Keratinocyte (primary cell): Measurements from ENCODE around the gene SLC44A1. TPM values are rescaled to one million over a fixed set of nuclear protein-coding genes. Genes with fewer than 3 reads are reported as not detected.

ENCODE experiments used
- DNase-seq: peaks from one replicate; pipeline ENCODE4 v3.0.0-alpha.2; 2011; ENCODE audit warnings: low read depth, missing footprints, low spot score
- FAIRE-seq: peaks from 2 replicates; lab custom pipeline; 2011; peaks lifted over from hg19 to GRCh38; lab: Jason Lieb, UNC
- H2AFZ ChIP-seq: 2 replicates; pipeline ENCODE4 v1.6.0; 2012; ENCODE audit warnings: low read length, control low read depth, inconsistent platforms; ENCODE audit not compliant: control insufficient read depth
- H3K27ac ChIP-seq: 2 replicates; pipeline ENCODE4 v1.5.1; 2011; ENCODE audit warnings: low read length; ENCODE audit not compliant: control insufficient read depth, insufficient read depth
- H3K27me3 ChIP-seq: 3 replicates; pipeline ENCODE4 v1.6.0; 2011; ENCODE audit warnings: low read length; ENCODE audit not compliant: control insufficient read depth, insufficient read depth; ENCODE audit errors: extremely low read depth
- H3K36me3 ChIP-seq, 2 experiments: 2 replicates in 1 of 2; 3 replicates in 1 of 2; pipeline ENCODE4 v1.5.1; 2011; ENCODE audit warnings: low read length in 2 of 2, mild to moderate bottlenecking in 1 of 2; ENCODE audit not compliant: control insufficient read depth in 2 of 2, insufficient read depth in 2 of 2; ENCODE audit errors: extremely low read depth in 1 of 2
- H3K4me1 ChIP-seq: 3 replicates; pipeline ENCODE4 v1.5.1; 2011; ENCODE audit warnings: low read length; ENCODE audit not compliant: control insufficient read depth, insufficient read depth; ENCODE audit errors: extremely low read depth
- H3K4me2 ChIP-seq: 3 replicates; pipeline ENCODE4 v1.6.0; 2011; ENCODE audit warnings: low read depth, low read length; ENCODE audit not compliant: control insufficient read depth, insufficient read depth; ENCODE audit errors: extremely low read depth
- H3K4me3 ChIP-seq, 3 experiments: fragments of 200-600 bp in 1 of 3; sonication (generic) in 1 of 3; 2 replicates in 2 of 3; 3 replicates in 1 of 3; pipeline ENCODE4 v1.5.1; 2011 to 2016; ENCODE audit warnings: low read length in 3 of 3, mild to moderate bottlenecking in 3 of 3, control low read depth in 2 of 3, inconsistent platforms in 1 of 3, low read depth in 1 of 3, mixed read lengths in 1 of 3, mixed run types in 1 of 3, moderate library complexity in 1 of 3; ENCODE audit not compliant: control insufficient read depth in 2 of 3, insufficient read depth in 2 of 3; ENCODE audit errors: extremely low read depth in 1 of 3
- H3K79me2 ChIP-seq: 2 replicates; pipeline ENCODE4 v1.6.0; 2012; ENCODE audit warnings: low read length; ENCODE audit not compliant: control insufficient read depth, insufficient read depth
- H3K9ac ChIP-seq: 3 replicates; pipeline ENCODE4 v1.6.0; 2011; ENCODE audit warnings: low read length; ENCODE audit not compliant: control insufficient read depth, insufficient read depth; ENCODE audit errors: extremely low read depth
- H3K9me1 ChIP-seq: 3 replicates; pipeline ENCODE4 v1.6.0; 2011; ENCODE audit warnings: low read length; ENCODE audit not compliant: control insufficient read depth, insufficient read depth; ENCODE audit errors: extremely low read depth
- H3K9me3 ChIP-seq: 2 replicates; pipeline ENCODE4 v1.5.1; 2012; ENCODE audit warnings: low read depth, low read length; ENCODE audit not compliant: control insufficient read depth
- H4K20me1 ChIP-seq: 3 replicates; pipeline ENCODE4 v1.6.0; 2011; ENCODE audit warnings: low read length; ENCODE audit not compliant: control insufficient read depth, insufficient read depth; ENCODE audit errors: extremely low read depth
- EZH2 ChIP-seq: IDR thresholded peaks from one replicate; pipeline ENCODE4 v1.6.1; 2012; ENCODE audit warnings: inconsistent platforms, mild to moderate bottlenecking, low read length, moderate library complexity
- dilution Hi-C: fragments of 300-500 bp; cut with MboI; formaldehyde crosslinking; loops from one replicate; pipeline ENCODE4 v1.7.0; 2020; ENCODE audit warnings: low sequenced_read_pairs; ENCODE audit not compliant: extremely low pct_ligation_motif_present
- polyA plus RNA-seq, 5 experiments: library from polyadenylated mRNA; depleted of rRNA in 3 of 5; stranded (reverse) in 3 of 5; stranded (forward) in 1 of 5; unstranded in 1 of 5; fragments of >200 nt; gene quantifications; 1 replicate in 1 of 5; 2 replicates in 3 of 5; 3 replicates in 1 of 5; pipeline versions ENCODE4 v1.2.1 to v1.2.3, GENCODE V29; 2011 to 2012; ENCODE audit warnings: missing spikeins in 2 of 5, low read depth in 1 of 5, low replicate concordance in 1 of 5
- TF ChIP-seq, protein P1 (sequence below), 3 experiments: IDR thresholded peaks in 1 of 3; conservative IDR thresholded peaks in 1 of 3; optimal IDR thresholded peaks in 1 of 3; 2 replicates in 2 of 3; 3 replicates in 1 of 3; pipeline versions ENCODE3 to v1.5.1; 2011; ENCODE audit warnings: low read length in 3 of 3, mild to moderate bottlenecking in 3 of 3, moderate library complexity in 2 of 3, control low read depth in 1 of 3, inconsistent platforms in 1 of 3; ENCODE audit not compliant: insufficient read depth in 2 of 3; ENCODE audit errors: extremely low read depth in 1 of 3

The SLC44A1 gene
- polyA plus RNA-seq, 1 donor (not counting 4 experiments of a cell fraction or from before 2014, with no cell fraction given), result 22.9 TPM

DNA sequence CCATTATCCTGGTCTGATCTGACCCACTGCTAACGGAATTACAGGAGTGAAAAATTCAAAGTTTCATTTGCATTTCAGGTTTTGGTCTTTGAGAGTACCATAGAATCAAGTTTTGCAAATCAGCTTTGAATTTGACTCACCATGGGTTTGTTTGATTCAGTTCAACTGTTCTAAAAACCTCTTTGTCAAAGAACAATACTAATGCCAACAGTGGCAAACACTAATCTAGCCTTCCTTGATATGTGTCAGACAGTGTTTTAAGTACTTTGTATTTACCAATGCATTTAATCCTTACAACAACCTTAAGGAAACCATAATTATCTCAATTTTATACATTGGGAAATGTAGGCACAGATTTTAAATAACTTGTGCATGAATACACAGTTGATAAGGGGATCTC, 193.3 kb downstream of the SLC44A1 start:
- Histone ChIP-seq H3K79me2 (no peaks in the 10 kb centered on the region), H3K4me2 (no peak overlapping the region), H3K36me3 (no peaks in the 10 kb centered on the region), H4K20me1 (no peaks in the 10 kb centered on the region), H3K4me1 (no peaks in the 10 kb centered on the region), H3K9ac (no peak overlapping the region), H2AFZ (no peak overlapping the region), H3K27ac (no peak overlapping the region), H3K4me3 (no peak overlapping the region), H3K27me3 (no peaks in the 10 kb centered on the region), H3K9me3 (no peaks in the 10 kb centered on the region), H3K9me1 (no peaks in the 10 kb centered on the region)
- DNase-seq, result no peak
- no peak for TF ChIP-seq EZH2
- TF ChIP-seq, protein P1, sequence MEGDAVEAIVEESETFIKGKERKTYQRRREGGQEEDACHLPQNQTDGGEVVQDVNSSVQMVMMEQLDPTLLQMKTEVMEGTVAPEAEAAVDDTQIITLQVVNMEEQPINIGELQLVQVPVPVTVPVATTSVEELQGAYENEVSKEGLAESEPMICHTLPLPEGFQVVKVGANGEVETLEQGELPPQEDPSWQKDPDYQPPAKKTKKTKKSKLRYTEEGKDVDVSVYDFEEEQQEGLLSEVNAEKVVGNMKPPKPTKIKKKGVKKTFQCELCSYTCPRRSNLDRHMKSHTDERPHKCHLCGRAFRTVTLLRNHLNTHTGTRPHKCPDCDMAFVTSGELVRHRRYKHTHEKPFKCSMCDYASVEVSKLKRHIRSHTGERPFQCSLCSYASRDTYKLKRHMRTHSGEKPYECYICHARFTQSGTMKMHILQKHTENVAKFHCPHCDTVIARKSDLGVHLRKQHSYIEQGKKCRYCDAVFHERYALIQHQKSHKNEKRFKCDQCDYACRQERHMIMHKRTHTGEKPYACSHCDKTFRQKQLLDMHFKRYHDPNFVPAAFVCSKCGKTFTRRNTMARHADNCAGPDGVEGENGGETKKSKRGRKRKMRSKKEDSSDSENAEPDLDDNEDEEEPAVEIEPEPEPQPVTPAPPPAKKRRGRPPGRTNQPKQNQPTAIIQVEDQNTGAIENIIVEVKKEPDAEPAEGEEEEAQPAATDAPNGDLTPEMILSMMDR (optimal IDR thresholded peaks at IDR 0.05 in 1 of 3, IDR thresholded peaks at IDR 0.05 in 1 of 3, conservative IDR thresholded peaks at IDR 0.05 in 1 of 3; ENCODE audit: extremely low read depth in 1 of 3, insufficient read depth in 2 of 3, low read length in 3 of 3), result no peak
- FAIRE-seq, result no peak
- dilution Hi-C loops, result no loop called here

- dilution Hi-C loops, result no loop called here
- H2AFZ ChIP-seq, result no peak overlapping the region
- H3K4me2 ChIP-seq, result no peak overlapping the region
- H3K9me1 ChIP-seq, result no peaks in the 10 kb centered on the region
- H4K20me1 ChIP-seq, result no peaks in the 10 kb centered on the region
- H3K36me3 ChIP-seq, result no peaks in the 10 kb centered on the region
- H3K27ac ChIP-seq, result no peak overlapping the region
- DNase-seq (no peak), FAIRE-seq (no peak)
- H3K9ac ChIP-seq, result no peak overlapping the region
- H3K4me1 ChIP-seq, result no peaks in the 10 kb centered on the region
- no peaks in the 10 kb centered on the region for H3K79me2 ChIP-seq
- no peaks in the 10 kb centered on the region for H3K9me3 ChIP-seq
- TF ChIP-seq, protein P1 (optimal IDR thresholded peaks at IDR 0.05 in 1 of 3, IDR thresholded peaks at IDR 0.05 in 1 of 3, conservative IDR thresholded peaks at IDR 0.05 in 1 of 3; ENCODE audit: extremely low read depth in 1 of 3, insufficient read depth in 2 of 3, low read length in 3 of 3), result no peak
- no peak for TF ChIP-seq EZH2
- H3K27me3 ChIP-seq, result no peaks in the 10 kb centered on the region
- H3K4me3 ChIP-seq, result no peak overlapping the region
Measured at GRCh38 chr9:105438141-105438806, 193.8 kb downstream of the SLC44A1 start.
